Stimulated activated CD8-positive, alpha-beta memory T cell treated with anti-CD3 and anti-CD28 coated beads, Interleukin-7, amount 100 ng/mL, for 1 hour (primary cell): ENCODE data around the gene MTA3.

Experiments used
- DNase-seq, 2 donors: peaks; one replicate each; pipeline ENCODE4 v3.0.0-alpha.2; 2020; ENCODE audit warnings: low read depth in 2 of 2

The MTA3 gene

DNA sequence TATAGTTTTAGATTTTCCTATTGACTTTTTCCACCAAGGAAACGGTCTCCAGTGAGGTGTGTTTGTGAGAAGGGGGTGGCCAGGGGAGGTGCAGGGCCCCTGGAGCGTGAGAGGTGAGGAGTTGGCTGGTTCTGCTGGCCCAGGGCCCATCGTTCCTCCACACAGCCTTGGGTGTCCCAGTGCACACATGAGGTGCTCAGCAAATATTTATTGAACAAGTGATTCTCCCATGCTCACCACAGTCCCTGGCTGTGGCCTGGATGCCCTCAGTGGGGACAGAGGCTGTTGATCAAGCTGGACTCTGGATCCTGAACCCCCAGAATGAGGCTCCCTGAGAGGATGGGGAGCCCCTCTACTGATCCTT lies 219.0 kb downstream of the MTA3 start:
- no peak for DNase-seq

- DNase-seq: no peak
These were observed 219.5 kb downstream of the MTA3 start for GRCh38 chr2:42787788-42788477.

DNA sequence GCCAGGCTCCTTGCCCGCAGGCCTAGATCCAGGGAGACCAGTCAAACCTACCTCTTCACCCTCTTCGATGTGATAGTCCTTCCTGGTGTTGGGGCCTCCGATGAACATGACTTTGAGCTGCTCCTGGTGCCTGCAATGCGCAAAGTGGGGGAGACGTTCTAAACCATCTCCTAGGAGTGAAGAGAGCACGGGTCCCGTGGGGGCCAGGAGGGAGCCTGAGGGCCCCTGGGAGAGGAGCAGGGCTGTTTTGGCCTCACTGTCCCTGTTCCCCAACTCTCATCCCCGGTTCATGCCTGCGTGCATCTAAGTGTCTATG lies 220.0 kb downstream of the MTA3 start:
- DNase-seq: no peak

DNA sequence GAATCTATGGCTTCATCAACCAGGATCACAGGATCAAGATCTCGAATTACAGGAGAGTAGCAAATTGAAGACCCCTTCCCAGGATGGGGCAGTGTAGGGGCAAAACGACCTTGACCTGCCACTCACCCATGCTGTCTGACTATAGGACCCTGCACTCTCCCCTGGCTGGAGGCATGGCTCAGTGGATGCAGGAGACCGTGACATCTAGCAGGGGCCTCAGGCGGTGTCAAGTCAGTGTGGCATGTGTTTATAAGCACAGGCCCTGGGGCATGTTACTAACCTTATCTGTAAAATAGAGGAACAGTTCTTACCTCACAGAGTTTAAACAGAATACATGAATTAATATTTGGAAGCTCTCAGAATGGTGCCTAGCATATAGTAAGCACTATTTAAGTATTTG lies 220.4 kb downstream of the MTA3 start:
- no peak for DNase-seq

- DNase-seq: no peak
These were observed 221.3 kb downstream of the MTA3 start for GRCh38 chr2:42789751-42790150.

DNA sequence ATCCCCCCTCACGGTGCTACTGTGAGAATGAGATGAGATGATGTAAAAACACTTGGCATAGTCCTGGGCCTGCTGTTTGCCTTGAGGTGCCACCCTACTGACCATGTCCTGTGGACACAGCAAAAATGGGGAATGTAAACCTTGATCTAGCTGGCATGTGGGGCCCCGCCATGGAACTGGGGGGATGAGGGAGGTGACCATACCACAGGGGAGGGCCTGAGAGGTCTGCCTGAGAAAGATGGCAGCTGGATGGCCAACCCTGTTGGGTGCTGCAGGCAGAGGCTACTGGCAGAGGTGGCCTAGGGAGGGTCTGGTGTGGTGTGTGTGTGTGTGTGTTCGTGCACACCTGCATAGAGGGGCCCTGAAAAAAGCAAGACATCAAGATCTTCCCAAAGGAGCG lies 223.2 kb downstream of the MTA3 start:
- DNase-seq: no peak

DNA sequence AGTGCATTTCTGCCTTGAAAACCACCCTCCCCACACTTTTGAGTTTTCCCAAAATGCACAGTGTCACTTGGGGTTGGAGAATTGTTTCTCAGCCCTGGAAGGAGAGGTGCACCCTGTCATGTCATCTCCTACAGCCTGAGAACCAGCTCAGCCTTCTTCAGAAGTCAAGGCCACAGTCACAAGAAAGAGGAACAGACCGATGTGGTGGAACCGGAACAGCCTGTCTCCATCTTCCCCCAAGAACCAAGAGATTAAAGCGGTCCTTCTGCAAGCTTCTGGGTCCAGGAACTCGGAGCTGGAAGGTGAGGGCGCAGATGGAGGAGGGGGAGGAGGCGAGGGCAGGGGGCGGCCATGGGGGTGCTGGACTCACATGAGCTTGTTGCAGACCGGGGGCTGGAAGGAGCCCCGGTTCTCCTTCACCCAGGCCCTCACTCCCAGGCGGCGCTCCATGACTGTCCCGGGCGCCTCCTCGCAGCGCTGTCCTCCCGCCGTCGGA lies 223.7 kb downstream of the MTA3 start:
- DNase-seq: no peak

- no peak for DNase-seq
These were observed 224.3 kb downstream of the MTA3 start, which contains the start of gene HAAO for GRCh38 chr2:42792583-42793333. Gene HAAO (minus strand): TSS chr2:42792583. CDS start chr2:42792536, 47 bp downstream.

- DNase-seq: no peak
These were observed 225.2 kb downstream of the MTA3 start for GRCh38 chr2:42793334-42794270.

DNA sequence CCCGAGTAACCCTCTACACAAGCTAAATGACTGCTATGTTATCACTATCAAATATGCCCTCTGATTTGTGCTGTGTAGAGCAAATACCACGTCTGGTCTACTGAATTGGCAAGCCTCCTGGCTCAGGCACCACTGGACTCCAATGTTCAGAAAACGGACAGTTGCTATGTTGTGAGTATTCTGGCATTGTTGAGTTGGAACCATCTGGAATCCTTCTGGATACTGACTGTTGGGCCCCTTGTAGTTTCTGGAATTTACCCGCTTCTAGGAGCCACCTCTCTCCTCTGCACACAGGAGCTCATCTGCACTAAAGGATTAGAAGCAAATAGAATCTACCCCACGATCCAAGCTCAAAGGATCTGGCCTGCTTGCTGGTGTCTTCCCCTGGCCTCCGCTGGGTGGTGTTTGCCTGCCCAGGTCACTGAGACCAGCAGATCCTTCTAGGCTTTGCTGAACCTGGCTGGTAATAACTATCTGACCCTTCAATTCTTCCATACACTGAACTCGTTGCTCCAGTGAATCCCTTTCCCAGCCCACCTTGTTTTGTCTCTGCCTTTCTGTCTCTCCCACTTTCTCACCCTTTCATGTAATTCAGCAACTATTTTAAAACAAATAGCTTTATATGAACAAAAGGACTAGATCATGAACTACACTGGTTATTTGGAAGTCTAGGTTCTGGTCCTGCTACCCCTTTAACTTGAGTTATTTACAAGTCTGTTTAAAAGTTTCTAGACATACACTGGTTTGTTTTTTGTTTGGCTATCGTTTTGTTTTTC lies 226.0 kb downstream of the MTA3 start:
- no peak for DNase-seq

- no peak for DNase-seq
These were observed 226.8 kb downstream of the MTA3 start for GRCh38 chr2:42795275-42795674.

DNA sequence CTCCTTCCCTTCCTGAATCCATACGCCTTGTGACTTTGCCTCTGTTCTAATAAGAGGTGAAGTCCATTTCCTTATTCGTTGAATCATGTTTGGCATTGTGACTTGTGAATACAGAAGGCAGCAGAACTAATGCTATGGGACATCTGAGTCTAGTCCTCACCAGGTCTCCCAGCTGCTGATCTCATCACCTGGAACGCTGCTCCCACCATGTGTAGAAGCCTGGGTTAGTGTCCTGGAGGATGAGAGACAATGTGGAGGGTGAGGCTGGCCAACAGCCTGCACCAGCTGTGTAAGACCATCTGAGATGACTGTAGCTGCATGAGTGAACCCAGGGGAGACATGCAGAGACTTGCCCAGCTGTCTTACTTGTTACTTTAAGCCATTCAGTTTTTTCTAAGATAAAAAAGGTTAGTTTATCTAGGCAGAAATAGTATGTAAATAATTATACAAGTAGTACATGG lies 227.4 kb downstream of the MTA3 start:
- DNase-seq: no peak

DNA sequence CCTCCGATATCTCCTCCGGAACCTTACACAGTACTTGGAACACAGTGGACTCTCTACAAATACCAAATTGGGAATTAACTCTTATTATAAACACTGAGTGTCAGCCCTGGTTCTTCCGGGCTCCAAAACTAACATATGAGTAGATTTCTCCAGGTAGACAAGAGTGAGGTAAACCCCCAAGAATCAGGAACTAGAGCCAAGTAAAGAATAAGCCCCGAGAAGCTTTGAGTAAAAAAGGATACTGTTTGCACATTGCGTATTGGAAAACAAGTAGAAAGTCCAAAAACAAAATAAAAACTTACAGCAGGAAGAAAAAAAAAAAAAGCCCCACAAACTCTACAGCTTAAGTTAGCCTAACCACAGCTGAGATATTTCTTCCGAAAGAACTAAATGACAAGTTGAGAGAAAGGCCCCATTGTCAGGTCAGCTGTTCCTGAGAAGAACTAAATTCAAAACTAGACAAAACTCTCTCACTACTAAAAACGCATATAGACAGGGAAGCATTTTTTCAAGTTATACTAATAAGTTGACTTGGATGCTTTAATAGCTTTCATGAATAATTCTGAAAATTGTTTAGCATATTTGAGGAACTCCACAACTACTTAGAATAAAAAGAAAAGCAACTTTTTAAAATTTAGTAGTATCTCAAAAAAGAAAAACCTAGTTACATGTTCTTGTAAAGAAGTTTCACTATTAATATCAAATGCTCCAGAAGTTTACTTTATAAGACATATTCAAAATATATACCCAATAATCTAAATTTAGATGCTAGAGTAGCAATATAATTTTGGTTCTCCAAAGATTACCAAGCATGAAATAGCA lies 228.2 kb downstream of the MTA3 start:
- DNase-seq: no peak

GRCh38 chr2:42797281-42797680 lies 228.8 kb downstream of the MTA3 start:
- no peak for DNase-seq

- no peak for DNase-seq
These were observed 231.4 kb downstream of the MTA3 start for GRCh38 chr2:42799881-42800280.

GRCh38 chr2:42800461-42800962 lies 232.1 kb downstream of the MTA3 start:
- DNase-seq: no peak

GRCh38 chr2:42800981-42801380 lies 232.5 kb downstream of the MTA3 start:
- no peak for DNase-seq

DNA sequence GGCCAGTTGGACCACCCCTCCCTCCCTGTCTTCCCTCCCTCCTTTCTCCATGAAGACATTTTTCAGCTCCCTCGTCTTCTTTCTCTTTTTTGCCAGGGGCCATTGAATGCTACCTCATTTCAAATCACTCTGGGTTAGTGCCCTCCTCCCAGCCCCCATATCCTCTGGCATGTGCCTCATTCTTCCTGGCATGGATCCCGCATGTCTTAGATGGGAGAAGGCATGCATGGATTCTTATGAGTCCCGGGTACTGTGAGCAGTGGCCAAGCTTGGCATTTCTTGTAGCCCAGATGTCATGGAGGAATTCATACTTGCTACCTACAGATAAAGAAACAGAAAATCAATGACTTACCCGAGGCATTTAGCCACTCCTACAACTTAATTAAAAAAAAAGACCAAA lies 232.9 kb downstream of the MTA3 start:
- DNase-seq: no peak

GRCh38 chr2:42802150-42802549 lies 233.7 kb downstream of the MTA3 start:
- no peak for DNase-seq

GRCh38 chr2:42804338-42804737 lies 235.9 kb downstream of the MTA3 start:
- DNase-seq: no peak
